ENCODE data around the gene LMNA. TPM values are rescaled to one million over a fixed set of nuclear protein-coding genes. Genes with fewer than 3 reads are reported as not detected.
"Not testable (repeated sequence)": the region's sequence is repeated elsewhere in the genome, so short reads cannot be mapped to it uniquely, and the experiment has no call there.

LMNA gene
- total RNA-seq, 1 experiment from 2014 or later = 51.0 TPM

GRCh38 chr1:156120318-156120717 lies 5.8 kb downstream of the LMNA start:
- Histone ChIP-seq H3K14ac (ENCODE audit: insufficient read depth, low read length) (no peak overlapping the region), H3K4me1 (ENCODE audit: insufficient read depth, low read length) (peaks cover 5% of the 10 kb centered on the region; the same call in 1 of the 2 replicates)

GRCh38 chr1:156121005-156121404 lies 6.5 kb downstream of the LMNA start:
- not testable (repeated sequence) for H3K79me2 ChIP-seq (ENCODE audit: insufficient read depth, low read length); H3K14ac ChIP-seq (ENCODE audit: insufficient read depth, low read length); H3K18ac ChIP-seq (ENCODE audit: insufficient read length, low read depth, low read length); H3K27me3 ChIP-seq (ENCODE audit: insufficient read depth, low read length); H3K56ac ChIP-seq (ENCODE audit: insufficient read length, low read depth, low read length); DNase-seq; H3K27ac ChIP-seq (ENCODE audit: insufficient read length, low read depth, low read length); H3K4ac ChIP-seq (ENCODE audit: low read depth, low read length); H3T11ph ChIP-seq (ENCODE audit: low read length); H2BK5ac ChIP-seq (ENCODE audit: insufficient read length, low read length); H3K9me3 ChIP-seq (ENCODE audit: control insufficient read depth, low read depth, low read length); H4K5ac ChIP-seq (ENCODE audit: insufficient read length, low read depth, low read length); H3K9me3 Mint-ChIP-seq; H2AFZ ChIP-seq (ENCODE audit: low read length); H4K8ac ChIP-seq (replicated peaks; ENCODE audit: insufficient read length, low read depth, low read length); H3K23ac ChIP-seq (ENCODE audit: insufficient read length, low read depth, low read length); H3K79me1 ChIP-seq (ENCODE audit: insufficient read depth, low read depth, low read length, poor library complexity, severe bottlenecking); H2BK15ac ChIP-seq (ENCODE audit: low read depth, low read length); H2BK120ac ChIP-seq (ENCODE audit: low read depth, low read length, poor library complexity, severe bottlenecking); H4K20me1 ChIP-seq (ENCODE audit: control insufficient read depth, insufficient read depth, insufficient read length); H3K4me2 ChIP-seq (ENCODE audit: insufficient read depth, insufficient read length, low read length); H3K27me3 Mint-ChIP-seq (ENCODE audit: low read depth); H2BK12ac ChIP-seq (ENCODE audit: insufficient read length, low read depth, low read length); H3K4me1 ChIP-seq (ENCODE audit: insufficient read depth, low read length); H3K23me2 ChIP-seq (ENCODE audit: insufficient read length, low read depth, low read length, poor library complexity, severe bottlenecking); H2BK20ac ChIP-seq (ENCODE audit: low read depth, low read length, poor library complexity, severe bottlenecking); H3K36me3 Mint-ChIP-seq (ENCODE audit: insufficient read depth in 1 of 3, low read depth in 3 of 3); H4K91ac ChIP-seq (ENCODE audit: insufficient read length, low read depth, low read length); H3K9ac ChIP-seq (ENCODE audit: extremely low read depth, insufficient read length, low read length); H3K4me3 Mint-ChIP-seq
- Mint-ChIP-seq H3K4me1 (peaks cover 54 to 65% of the 10 kb centered on the region in 2 experiments), H3K27ac (peak overlapping the region in 1 of 3 experiments; percentile 57; a peak in 1 of 7 replicates)
- H2AK5ac ChIP-seq (ENCODE audit: insufficient read length, low read length) = peak overlapping the region; percentile 65
- WGBS (ENCODE audit: extremely low coverage, insufficient read length, low lambda C conversion rate) = no CpG with 5 or more reads among the region's 4 CpGs

More at GRCh38 chr1:156120318-156120717, 5.8 kb downstream of the LMNA start:
- no peak overlapping the region for H2BK120ac ChIP-seq (ENCODE audit: low read depth, low read length, poor library complexity, severe bottlenecking)
- no peak overlapping the region for H4K91ac ChIP-seq (ENCODE audit: insufficient read length, low read depth, low read length)
- H2AK5ac ChIP-seq (ENCODE audit: insufficient read length, low read length) = no peak overlapping the region
- H3K36me3 Mint-ChIP-seq (ENCODE audit: insufficient read depth in 1 of 3, low read depth in 3 of 3) = peaks cover 0 to 9% (median 2%) of the 10 kb centered on the region in 3 experiments; a peak in 3 of 7 replicates
- H3K9me3 Mint-ChIP-seq = no peaks in the 10 kb centered on the region
- no peak overlapping the region for H3K27ac ChIP-seq (ENCODE audit: insufficient read length, low read depth, low read length)
- H3K56ac ChIP-seq (ENCODE audit: insufficient read length, low read depth, low read length) = no peak overlapping the region
- H4K5ac ChIP-seq (ENCODE audit: insufficient read length, low read depth, low read length) = no peak overlapping the region
- peak overlapping the region in 1 of 2 experiments; percentile 39; a peak in 1 of 5 replicates for H3K4me3 Mint-ChIP-seq
- peak overlapping the region in 2 of 3 experiments; percentile 12 to 77; a peak in 1 of 7 replicates for H3K27ac Mint-ChIP-seq
- no peak for DNase-seq
- no peaks in the 10 kb centered on the region for H3K27me3 Mint-ChIP-seq (ENCODE audit: low read depth)
- WGBS (ENCODE audit: extremely low coverage, insufficient read length, low lambda C conversion rate) = no CpG with 5 or more reads among the region's 3 CpGs
- no peak for TF ChIP-seq CTCF (conservative IDR thresholded peaks at IDR 0.05)
- H3K9ac ChIP-seq (ENCODE audit: extremely low read depth, insufficient read length, low read length) = no peak overlapping the region
- H2BK15ac ChIP-seq (ENCODE audit: low read depth, low read length) = no peak overlapping the region
- H2BK20ac ChIP-seq (ENCODE audit: low read depth, low read length, poor library complexity, severe bottlenecking) = no peak overlapping the region
- H3K23ac ChIP-seq (ENCODE audit: insufficient read length, low read depth, low read length) = no peak overlapping the region
- no peak overlapping the region for H2BK5ac ChIP-seq (ENCODE audit: insufficient read length, low read length)
- H4K20me1 ChIP-seq (ENCODE audit: control insufficient read depth, insufficient read depth, insufficient read length) = no peaks in the 10 kb centered on the region
- H3K27me3 ChIP-seq (ENCODE audit: insufficient read depth, low read length) = no peaks in the 10 kb centered on the region
- peaks cover 5% of the 10 kb centered on the region for H3K23me2 ChIP-seq (ENCODE audit: insufficient read length, low read depth, low read length, poor library complexity, severe bottlenecking)
- H2AFZ ChIP-seq (ENCODE audit: low read length) = no peak overlapping the region
- H3K79me1 ChIP-seq (ENCODE audit: insufficient read depth, low read depth, low read length, poor library complexity, severe bottlenecking) = no peaks in the 10 kb centered on the region
- no peak overlapping the region for H3K4ac ChIP-seq (ENCODE audit: low read depth, low read length)
- H3K4me1 Mint-ChIP-seq = peaks cover 60 to 71% of the 10 kb centered on the region in 2 experiments
- no peak overlapping the region for H3K4me2 ChIP-seq (ENCODE audit: insufficient read depth, insufficient read length, low read length)
- no peak overlapping the region for H4K8ac ChIP-seq (replicated peaks; ENCODE audit: insufficient read length, low read depth, low read length)
- H3K9me3 ChIP-seq (ENCODE audit: control insufficient read depth, low read depth, low read length) = no peaks in the 10 kb centered on the region
- no peak overlapping the region for H3T11ph ChIP-seq (ENCODE audit: low read length)
- no peaks in the 10 kb centered on the region for H3K79me2 ChIP-seq (ENCODE audit: insufficient read depth, low read length)
- no peak overlapping the region for H3K18ac ChIP-seq (ENCODE audit: insufficient read length, low read depth, low read length)
- H2BK12ac ChIP-seq (ENCODE audit: insufficient read length, low read depth, low read length) = no peak overlapping the region

Measured in H9 (cell line).